ENCODE measurements around the gene UVRAG.

UVRAG gene

GRCh38 chr11:75884321-75884720 lies 69.3 kb downstream of the UVRAG start:
- no peak for DNase-seq

- DNase-seq, result no peak
Observed at GRCh38 chr11:75888416-75888815, 73.4 kb downstream of the UVRAG start.

GRCh38 chr11:75891947-75892739 lies 77.1 kb downstream of the UVRAG start:
- no peak for DNase-seq

- DNase-seq, result no peak
Observed at GRCh38 chr11:75893251-75893650, 78.2 kb downstream of the UVRAG start.

- no peak for DNase-seq
Observed at GRCh38 chr11:75894036-75894585, 79.1 kb downstream of the UVRAG start.

GRCh38 chr11:75896843-75897419 lies 81.9 kb downstream of the UVRAG start:
- no peak for DNase-seq

- no peak for DNase-seq
Observed at GRCh38 chr11:75898871-75899270, 83.9 kb downstream of the UVRAG start.

- no peak for DNase-seq
Observed at GRCh38 chr11:75899806-75900205, 84.8 kb downstream of the UVRAG start.

- no peak for DNase-seq
Observed at GRCh38 chr11:75900848-75901247, 85.8 kb downstream of the UVRAG start.

GRCh38 chr11:75902631-75903030 lies 87.6 kb downstream of the UVRAG start:
- DNase-seq, result no peak

GRCh38 chr11:75903276-75903675 lies 88.3 kb downstream of the UVRAG start:
- no peak for DNase-seq

- no peak for DNase-seq
Observed at GRCh38 chr11:75905434-75905833, 90.4 kb downstream of the UVRAG start.

GRCh38 chr11:75907906-75908527 lies 93.0 kb downstream of the UVRAG start:
- no peak for DNase-seq

- no peak for DNase-seq
Observed at GRCh38 chr11:75910426-75911145, 95.6 kb downstream of the UVRAG start.

GRCh38 chr11:75911459-75911858 lies 96.4 kb downstream of the UVRAG start:
- DNase-seq, result no peak

GRCh38 chr11:75913984-75914383 lies 99.0 kb downstream of the UVRAG start:
- no peak for DNase-seq

- no peak for DNase-seq
Observed at GRCh38 chr11:75916882-75917281, 101.9 kb downstream of the UVRAG start.

- no peak for DNase-seq
Observed at GRCh38 chr11:75918331-75918730, 103.3 kb downstream of the UVRAG start.

GRCh38 chr11:75919525-75919924 lies 104.5 kb downstream of the UVRAG start:
- DNase-seq, result no peak

- no peak for DNase-seq
Observed at GRCh38 chr11:75920848-75921247, 105.8 kb downstream of the UVRAG start.

- DNase-seq, result no peak
Observed at GRCh38 chr11:75921808-75922207, 106.8 kb downstream of the UVRAG start.

- no peak for DNase-seq
Observed at GRCh38 chr11:75924966-75925784, 110.2 kb downstream of the UVRAG start.
